Caco-2 (cell line): ENCODE measurements around the gene HSPA8. TPM values are rescaled to one million over a fixed set of nuclear protein-coding genes. Genes with fewer than 3 reads are reported as not detected.

ENCODE experiments used
- BruUV-seq: library from RNA; stranded (reverse); fragments of 400-500 nt; replicated peaks from 2 replicates; lab custom pipeline; 2021; lab: Mats Ljungman, UMichigan
- CTCF ChIA-PET: fragments of 300-600 bp; sonication (Branson Sonifier 250); formaldehyde crosslinking; loops from one replicate; lab custom pipeline; 2022; ENCODE audit warnings: antibody characterized with exemption; lab: Charles Lee
- POLR2A ChIA-PET: fragments of 300-600 bp; sonication (Branson Sonifier 250); formaldehyde crosslinking; loops from one replicate; lab custom pipeline; 2022; ENCODE audit warnings: antibody characterized with exemption; lab: Charles Lee
- DNase-seq, 2 experiments: peaks; one replicate each; pipeline versions ENCODE4 v3.0.0 to v3.0.0-alpha.2; 2020 to 2022
- H3K27me3 ChIP-seq: replicated peaks from 2 replicates; pipeline ENCODE4 v1.6.0; 2011; ENCODE audit warnings: low read length; ENCODE audit not compliant: control insufficient read depth, insufficient read depth
- H3K36me3 ChIP-seq: 2 replicates; pipeline ENCODE4 v1.5.1; 2011; ENCODE audit warnings: low read length; ENCODE audit not compliant: control insufficient read depth, insufficient read depth
- H3K4me1 ChIP-seq: fragments of 250-450 bp; sonication (Bioruptor Pico); 2 replicates; pipeline ENCODE4 v1.5.1; 2020; ENCODE audit warnings: mild to moderate bottlenecking
- H3K4me3 ChIP-seq: 2 replicates; pipeline ENCODE4 v1.5.1; 2011; ENCODE audit warnings: low read depth, mild to moderate bottlenecking, control low read depth, low read length
- H3K9me3 ChIP-seq: fragments of 250-450 bp; sonication (Bioruptor Pico); 2 replicates; pipeline ENCODE4 v1.5.1; 2020; ENCODE audit warnings: mild to moderate bottlenecking, moderate library complexity
- H3K27ac Mint-ChIP-seq: one replicate; pipeline ENCODE4 v1.8.0; 2022; ENCODE audit warnings: mixed read lengths; ENCODE audit not compliant: unreplicated experiment
- H3K27me3 Mint-ChIP-seq: one replicate; pipeline ENCODE4 v1.8.0; 2022; ENCODE audit warnings: mixed read lengths; ENCODE audit not compliant: insufficient read depth, unreplicated experiment
- H3K36me3 Mint-ChIP-seq: one replicate; pipeline ENCODE4 v1.8.0; 2022; ENCODE audit warnings: mild to moderate bottlenecking, mixed read lengths; ENCODE audit not compliant: insufficient read depth, unreplicated experiment
- H3K4me1 Mint-ChIP-seq: one replicate; pipeline ENCODE4 v1.8.0; 2022; ENCODE audit warnings: low read depth, mixed read lengths; ENCODE audit not compliant: unreplicated experiment
- H3K4me3 Mint-ChIP-seq: one replicate; pipeline ENCODE4 v1.8.0; 2022; ENCODE audit warnings: mild to moderate bottlenecking, moderate library complexity, mixed read lengths; ENCODE audit not compliant: unreplicated experiment
- H3K9me3 Mint-ChIP-seq: one replicate; pipeline ENCODE4 v1.8.0; 2022; ENCODE audit warnings: mixed read lengths; ENCODE audit not compliant: unreplicated experiment
- intact Hi-C: fragments of 100-400 bp; cut with micrococcal nuclease; formaldehyde crosslinking; loops from one replicate; pipeline ENCODE4 v1.10.0; 2022; ENCODE audit not compliant: unreplicated experiment
- total RNA-seq: library from RNA; stranded (reverse); gene quantifications from 2 replicates; pipeline ENCODE4 v1.2.3, GENCODE V29; 2022
- TF ChIP-seq, protein P1 (sequence below), 2 experiments: fragments of 200-600 bp in 1 of 2; IDR thresholded peaks; 1 replicate in 1 of 2; 2 replicates in 1 of 2; pipeline versions ENCODE4 v1.5.1 to v1.8.0; 2011 to 2022; ENCODE audit warnings: antibody characterized with exemption in 1 of 2, control low read depth in 1 of 2, inconsistent platforms in 1 of 2, low read depth in 1 of 2, low read length in 1 of 2, mild to moderate bottlenecking in 1 of 2, moderate library complexity in 1 of 2; ENCODE audit not compliant: insufficient read depth in 1 of 2, severe bottlenecking in 1 of 2, unreplicated experiment in 1 of 2

Gene HSPA8
- total RNA-seq, 1 experiment from 2014 or later, result 1,923 TPM

GRCh38 chr11:123063826-123064657, 2.1 kb upstream of the HSPA8 start:
- Mint-ChIP-seq H3K27me3 (no peaks in the 10 kb centered on the region), H3K4me1 (peaks cover 19% of the 10 kb centered on the region), H3K36me3 (peaks cover 61% of the 10 kb centered on the region), H3K4me3 (peak overlapping the region; percentile 84), H3K9me3 (no peaks in the 10 kb centered on the region), H3K27ac (peak overlapping the region; percentile 98)
- Histone ChIP-seq H3K4me3 (peak overlapping the region; percentile 70), H3K36me3 (peaks cover 7% of the 10 kb centered on the region), H3K27me3 (no peaks in the 10 kb centered on the region), H3K4me1 (peaks cover 17% of the 10 kb centered on the region), H3K9me3 (no peaks in the 10 kb centered on the region)
- ChIA-PET POLR2A (interaction anchor here (1.1 kb wide), 1 partner anchor 52 kb away, joined by 4 read pairs; no protein-coding TSS in a partner anchor), CTCF (interaction anchor here (0.9 kb wide), 1 partner anchor 10 kb away, joined by 3 read pairs; no protein-coding TSS in a partner anchor)
- BruUV-seq, result no TSS peak
- TF ChIP-seq, protein P1, sequence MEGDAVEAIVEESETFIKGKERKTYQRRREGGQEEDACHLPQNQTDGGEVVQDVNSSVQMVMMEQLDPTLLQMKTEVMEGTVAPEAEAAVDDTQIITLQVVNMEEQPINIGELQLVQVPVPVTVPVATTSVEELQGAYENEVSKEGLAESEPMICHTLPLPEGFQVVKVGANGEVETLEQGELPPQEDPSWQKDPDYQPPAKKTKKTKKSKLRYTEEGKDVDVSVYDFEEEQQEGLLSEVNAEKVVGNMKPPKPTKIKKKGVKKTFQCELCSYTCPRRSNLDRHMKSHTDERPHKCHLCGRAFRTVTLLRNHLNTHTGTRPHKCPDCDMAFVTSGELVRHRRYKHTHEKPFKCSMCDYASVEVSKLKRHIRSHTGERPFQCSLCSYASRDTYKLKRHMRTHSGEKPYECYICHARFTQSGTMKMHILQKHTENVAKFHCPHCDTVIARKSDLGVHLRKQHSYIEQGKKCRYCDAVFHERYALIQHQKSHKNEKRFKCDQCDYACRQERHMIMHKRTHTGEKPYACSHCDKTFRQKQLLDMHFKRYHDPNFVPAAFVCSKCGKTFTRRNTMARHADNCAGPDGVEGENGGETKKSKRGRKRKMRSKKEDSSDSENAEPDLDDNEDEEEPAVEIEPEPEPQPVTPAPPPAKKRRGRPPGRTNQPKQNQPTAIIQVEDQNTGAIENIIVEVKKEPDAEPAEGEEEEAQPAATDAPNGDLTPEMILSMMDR (IDR thresholded peaks at IDR 0.05; ENCODE audit: insufficient read depth in 1 of 2, low read depth in 1 of 2, low read length in 1 of 2, severe bottlenecking in 1 of 2, unreplicated experiment in 1 of 2), result no peak
- intact Hi-C loops, result loop anchor here (5.0 kb wide), 1 partner anchor 678 kb away; the partner anchor contains the start of gene ZNF202
- peak in 1 of 2 experiments; percentile 2 for DNase-seq

GRCh38 chr11:123062892-123063825, 1.2 kb upstream of the HSPA8 start:
- no peaks in the 10 kb centered on the region for H3K9me3 Mint-ChIP-seq
- TF ChIP-seq, protein P1 (IDR thresholded peaks at IDR 0.05; ENCODE audit: insufficient read depth in 1 of 2, low read depth in 1 of 2, low read length in 1 of 2, severe bottlenecking in 1 of 2, unreplicated experiment in 1 of 2), result no peak

More at GRCh38 chr11:123062892-123063825, 1.2 kb upstream of the HSPA8 start:
- Mint-ChIP-seq H3K27ac (peak overlapping the region; percentile 98), H3K4me3 (peak overlapping the region; percentile 84), H3K36me3 (peaks cover 64% of the 10 kb centered on the region), H3K4me1 (peaks cover 28% of the 10 kb centered on the region), H3K27me3 (no peaks in the 10 kb centered on the region)
- peaks cover 12% of the 10 kb centered on the region for H3K36me3 ChIP-seq
- H3K4me1 ChIP-seq, result peaks cover 26% of the 10 kb centered on the region
- intact Hi-C loops, result loop anchor here (1.0 to 5.0 kb wide), 3 partner anchors 9 to 679 kb away; partner anchors contain the start of gene ZNF202
- no peaks in the 10 kb centered on the region for H3K9me3 ChIP-seq
- ChIA-PET POLR2A (interaction anchor here (0.6 to 1.1 kb wide), 6 partner anchors 13 to 408 kb away, joined by 3 to 13 read pairs (median 6); partner anchors contain the start of gene UBASH3B), CTCF (interaction anchor here (0.9 to 1.5 kb wide), 4 partner anchors 9 to 42 kb away, joined by 3 to 8 read pairs (median 4); no protein-coding TSS in a partner anchor)
- H3K4me3 ChIP-seq, result peak overlapping the region; percentile 70
- TSS peak; percentile 75 for BruUV-seq
- H3K27me3 ChIP-seq, result no peaks in the 10 kb centered on the region
- peak; percentile 62 to 71 for DNase-seq
